KG1 (cell line): Measurements from ENCODE around the gene PPP1R8.

Source experiments
- DNase-seq: peaks from one replicate; lab custom pipeline; 2025; lab: John Stamatoyannopoulos, UW

PPP1R8 gene

DNA sequence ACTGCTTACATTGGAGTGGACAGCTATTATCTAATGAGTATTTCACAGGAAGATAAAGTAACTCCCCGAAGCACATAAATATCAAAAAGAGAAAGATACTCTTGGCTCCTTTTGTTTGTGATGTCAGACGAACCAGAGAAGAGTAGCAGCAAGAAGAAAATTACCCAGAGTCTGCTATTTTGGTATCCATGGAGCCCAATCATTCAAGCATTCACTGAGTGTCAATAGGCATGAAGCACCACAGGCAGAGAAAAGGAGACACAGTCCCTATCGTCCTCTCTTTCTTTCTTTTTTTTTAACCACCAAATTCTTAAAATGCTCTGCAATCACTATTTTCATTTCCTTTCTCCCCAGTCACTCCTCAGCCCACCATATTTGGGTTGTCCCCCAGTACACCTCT is 63.9 kb downstream of the PPP1R8 start:
- no peak for DNase-seq
